ENCODE measurements around the gene ESRRG. TPM values are rescaled to one million over a fixed set of nuclear protein-coding genes. Genes with fewer than 3 reads are reported as not detected.

Gene ESRRG
- total and polyA plus RNA-seq, 2 of the 8 experiments (the other 6 are each of a cell fraction or from before 2014, with no cell fraction given): 0.59 to 1.4 TPM

- no peaks in the 10 kb centered on the region for H3K9me3 ChIP-seq (ENCODE audit: insufficient read depth in 2 of 2, low read depth in 1 of 2, low read length in 1 of 2)
- ChIA-PET CTCF (ENCODE audit: partially characterized antibody) (no interaction called here), POLR2A (ENCODE audit: partially characterized antibody) (interaction anchor here (0.6 kb wide), 1 partner anchor 72 kb away, joined by 3 read pairs; no protein-coding TSS in a partner anchor)
- 93% methylated on average over 9 of the region's 9 CpGs; no CpG with 5 or more reads in 1 of the 2 experiments for WGBS, 2 experiments (ENCODE audit: extremely low coverage in 1 of 2, insufficient coverage in 1 of 2, insufficient read length in 1 of 2, insufficient replicate concordance in 2 of 2, low coverage in 1 of 2, low lambda C conversion rate in 2 of 2, missing lambda C conversion rate in 1 of 2)
- no peak overlapping the region for H3K9ac ChIP-seq (replicated peaks in 1 of 4; ENCODE audit: extremely low read depth in 1 of 4, low read depth in 3 of 4, low read length in 3 of 4)
- no peak overlapping the region for H2BK15ac ChIP-seq (ENCODE audit: low read length)
- no peaks in the 10 kb centered on the region for H3K27me3 ChIP-seq (replicated peaks in 1 of 4; ENCODE audit: control insufficient read depth in 3 of 4, extremely low read depth in 1 of 4, insufficient read depth in 3 of 4, low read length in 3 of 4)
- no peak overlapping the region for H4K91ac ChIP-seq (replicated peaks; ENCODE audit: insufficient read length, low read length)
- peaks cover 2% of the 10 kb centered on the region; the same call in 1 of the 2 replicates for H3K23me2 ChIP-seq (ENCODE audit: low read depth, low read length)
- no peak overlapping the region for H2AK5ac ChIP-seq (ENCODE audit: low read depth, low read length)
- no peak overlapping the region for H4K8ac ChIP-seq (ENCODE audit: extremely low read depth, insufficient read depth, low read length)
- peaks cover 0 to 10% (median 5%) of the 10 kb centered on the region in 4 experiments; a peak in 3 of 7 replicates for H3K4me1 ChIP-seq (replicated peaks in 1 of 4; ENCODE audit: control insufficient read depth in 3 of 4, insufficient read depth in 4 of 4, low read length in 3 of 4)
- no peak overlapping the region for H3K23ac ChIP-seq (ENCODE audit: insufficient read length)
- H3K4me2 ChIP-seq (ENCODE audit: insufficient read depth in 1 of 2, low read depth in 2 of 2, low read length in 2 of 2): no peak overlapping the region
- H3K79me2 ChIP-seq (ENCODE audit: control insufficient read depth in 1 of 2, insufficient read depth in 2 of 2, low read length in 2 of 2): no peaks in the 10 kb centered on the region
- no peak overlapping the region for H4K5ac ChIP-seq (ENCODE audit: insufficient read length, low read depth, low read length)
- H3K27ac ChIP-seq (ENCODE audit: low read depth, low read length): no peak overlapping the region
- no peak overlapping the region for H2BK5ac ChIP-seq (ENCODE audit: low read depth, low read length)
- H2AFZ ChIP-seq (ENCODE audit: low read length): no peak overlapping the region
- TF ChIP-seq NRF1 (IDR thresholded peaks at IDR 0.05; ENCODE audit: low read depth, low read length): no peak
- no peak for TF ChIP-seq ATF2 (IDR thresholded peaks at IDR 0.05; ENCODE audit: low read length)
- no peak for TF ChIP-seq SP1 (IDR thresholded peaks at IDR 0.05; ENCODE audit: low read depth, low read length)
- TF ChIP-seq, protein P1, sequence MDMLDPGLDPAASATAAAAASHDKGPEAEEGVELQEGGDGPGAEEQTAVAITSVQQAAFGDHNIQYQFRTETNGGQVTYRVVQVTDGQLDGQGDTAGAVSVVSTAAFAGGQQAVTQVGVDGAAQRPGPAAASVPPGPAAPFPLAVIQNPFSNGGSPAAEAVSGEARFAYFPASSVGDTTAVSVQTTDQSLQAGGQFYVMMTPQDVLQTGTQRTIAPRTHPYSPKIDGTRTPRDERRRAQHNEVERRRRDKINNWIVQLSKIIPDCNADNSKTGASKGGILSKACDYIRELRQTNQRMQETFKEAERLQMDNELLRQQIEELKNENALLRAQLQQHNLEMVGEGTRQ (IDR thresholded peaks at IDR 0.05; ENCODE audit: low read length): no peak
- TF ChIP-seq, protein P2, sequence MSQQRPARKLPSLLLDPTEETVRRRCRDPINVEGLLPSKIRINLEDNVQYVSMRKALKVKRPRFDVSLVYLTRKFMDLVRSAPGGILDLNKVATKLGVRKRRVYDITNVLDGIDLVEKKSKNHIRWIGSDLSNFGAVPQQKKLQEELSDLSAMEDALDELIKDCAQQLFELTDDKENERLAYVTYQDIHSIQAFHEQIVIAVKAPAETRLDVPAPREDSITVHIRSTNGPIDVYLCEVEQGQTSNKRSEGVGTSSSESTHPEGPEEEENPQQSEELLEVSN (IDR thresholded peaks at IDR 0.05): no peak
- no peak for TF ChIP-seq ASH2L (IDR thresholded peaks at IDR 0.05; ENCODE audit: low read length)
- no peak for TF ChIP-seq NANOG (IDR thresholded peaks at IDR 0.05; ENCODE audit: insufficient read depth, low read depth, low read length, poor library complexity, severe bottlenecking)
- TF ChIP-seq HDAC2 (IDR thresholded peaks at IDR 0.05; ENCODE audit: borderline replicate concordance in 1 of 2, low read depth in 2 of 2, low read length in 2 of 2): no peak
- TF ChIP-seq TAF1 (IDR thresholded peaks at IDR 0.05; ENCODE audit: low read depth, low read length): no peak
- TF ChIP-seq BACH1 (IDR thresholded peaks at IDR 0.05; ENCODE audit: low read length): no peak
- FAIRE-seq (no peak), DNase-seq (ENCODE audit: low read depth in 1 of 2, low spot score in 2 of 2) (no peak)
- H3K56ac ChIP-seq (replicated peaks; ENCODE audit: insufficient read length, low read depth, low read length): no peak overlapping the region
- no peaks in the 10 kb centered on the region for H4K20me1 ChIP-seq (replicated peaks in 1 of 2; ENCODE audit: control insufficient read depth in 1 of 2, insufficient read depth in 2 of 2, low read length in 2 of 2)
- H2BK20ac ChIP-seq (ENCODE audit: low read length): no peak overlapping the region
- H2BK120ac ChIP-seq (replicated peaks; ENCODE audit: low read depth, low read length): no peak overlapping the region
- H3K14ac ChIP-seq (ENCODE audit: insufficient read length): no peak overlapping the region
- H2BK12ac ChIP-seq (ENCODE audit: low read depth, low read length): no peak overlapping the region
- no peak overlapping the region for H3K18ac ChIP-seq (ENCODE audit: extremely low read depth, low read length)
- no peaks in the 10 kb centered on the region for H3K36me3 ChIP-seq (ENCODE audit: control insufficient read depth in 2 of 4, insufficient read depth in 4 of 4, low read length in 3 of 4)
- H3K79me1 ChIP-seq (ENCODE audit: low read depth, low read length): no peaks in the 10 kb centered on the region
- H3K4ac ChIP-seq (replicated peaks; ENCODE audit: insufficient read length, low read depth, low read length): no peak overlapping the region
- no peak overlapping the region for H3K4me3 ChIP-seq (ENCODE audit: extremely low read depth in 1 of 4, insufficient read depth in 2 of 4, low read depth in 3 of 4, low read length in 4 of 4)
Measured at GRCh38 chr1:216532251-216532798, 190.9 kb downstream of the ESRRG start.

Measured in H1 (cell line).